ENCODE data around the gene AKT3.
"Not testable (repeated sequence)": the region's sequence is repeated elsewhere in the genome, so short reads cannot be mapped to it uniquely, and the experiment has no call there.

The AKT3 gene

DNA sequence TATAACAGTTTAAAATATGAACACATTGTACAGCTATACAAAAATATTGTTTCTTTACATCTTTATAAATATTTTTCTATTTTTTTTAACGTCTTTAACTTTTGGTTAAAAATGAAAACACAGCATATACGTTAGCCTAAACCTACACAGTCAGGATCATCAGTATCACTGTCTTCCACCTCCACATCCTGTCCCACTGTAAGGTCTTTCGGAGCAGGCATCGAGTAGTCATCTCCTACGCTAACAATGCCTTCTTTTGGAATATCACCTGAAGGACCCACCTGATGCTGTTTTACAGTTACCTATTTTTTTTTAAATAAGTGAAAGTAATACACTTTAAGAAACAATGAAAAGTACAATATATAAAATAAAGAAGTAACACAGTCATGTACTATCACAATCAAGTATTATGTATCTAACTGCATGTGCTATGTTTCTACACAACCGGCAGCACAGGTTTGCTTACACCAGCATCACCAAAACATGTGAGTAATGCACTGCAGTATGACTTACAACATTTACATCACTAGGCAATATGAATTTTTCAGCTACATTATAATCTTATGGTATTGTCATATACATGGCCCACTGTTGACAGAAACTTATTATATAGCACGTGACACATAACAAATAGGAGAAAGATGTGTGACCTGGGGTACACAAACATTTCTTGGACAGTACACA, 254.4 kb downstream of the AKT3 start:
- DNase-seq: no peak

DNA sequence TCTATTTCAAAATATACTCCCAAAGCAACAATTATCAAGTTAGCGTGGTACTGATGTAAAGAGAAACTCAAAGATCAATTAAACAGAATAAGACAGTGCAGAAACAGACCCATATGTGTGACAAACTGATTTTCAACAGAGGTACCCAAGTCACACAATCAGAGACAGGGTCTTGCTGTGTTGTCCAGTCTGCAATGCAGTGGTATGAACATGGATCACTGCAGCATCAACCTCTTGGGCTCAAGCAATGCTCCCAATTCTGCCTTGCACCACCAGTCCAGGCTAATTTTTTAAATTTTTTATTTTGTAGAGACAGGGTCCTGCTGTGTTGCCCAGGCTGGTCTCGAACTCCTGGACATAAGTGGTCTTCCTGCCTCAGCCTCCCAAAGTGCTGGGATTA, 255.6 kb downstream of the AKT3 start:
- no peak for DNase-seq

DNA sequence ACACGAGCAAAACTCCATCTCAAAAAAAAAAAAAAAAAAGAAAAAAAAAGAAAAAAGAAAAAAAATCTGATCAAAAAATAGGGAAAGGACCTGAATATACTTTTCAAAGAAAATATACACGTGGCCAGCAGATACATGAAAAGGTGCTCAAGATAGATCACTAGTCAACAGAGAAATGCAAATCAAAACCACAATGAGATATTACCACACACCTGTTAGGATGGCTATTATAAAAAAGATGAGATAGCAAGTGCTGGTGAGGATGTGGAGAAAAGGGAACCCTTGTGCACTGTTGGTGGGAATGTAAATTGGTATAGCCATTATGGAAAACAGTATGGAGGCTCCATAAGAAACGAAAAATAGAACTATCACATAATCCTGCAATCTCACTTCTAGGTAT, 260.8 kb downstream of the AKT3 start:
- not testable (repeated sequence) for DNase-seq

- no peak for DNase-seq
Observed at GRCh38 chr1:243587823-243588560, 262.1 kb downstream of the AKT3 start.

DNA sequence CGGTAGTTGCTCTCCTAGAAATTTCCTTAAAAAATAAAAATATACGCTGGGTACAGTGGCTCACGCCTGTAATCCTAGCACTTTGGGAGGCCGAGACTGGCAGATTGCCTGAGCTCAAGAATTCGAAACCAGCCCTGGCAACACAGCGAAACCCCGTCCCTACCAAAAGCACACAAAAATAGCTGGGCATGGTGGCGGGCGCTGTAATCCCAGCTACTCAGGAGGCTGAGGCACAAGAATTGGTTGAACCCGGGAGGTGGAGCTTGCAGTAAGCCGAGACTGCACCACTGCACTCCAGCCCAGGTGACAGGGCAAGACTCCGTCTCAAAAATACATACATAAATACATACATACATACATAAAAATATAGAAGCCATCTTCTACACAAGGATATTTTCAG, 262.8 kb downstream of the AKT3 start:
- peak; percentile 37 for DNase-seq

DNA sequence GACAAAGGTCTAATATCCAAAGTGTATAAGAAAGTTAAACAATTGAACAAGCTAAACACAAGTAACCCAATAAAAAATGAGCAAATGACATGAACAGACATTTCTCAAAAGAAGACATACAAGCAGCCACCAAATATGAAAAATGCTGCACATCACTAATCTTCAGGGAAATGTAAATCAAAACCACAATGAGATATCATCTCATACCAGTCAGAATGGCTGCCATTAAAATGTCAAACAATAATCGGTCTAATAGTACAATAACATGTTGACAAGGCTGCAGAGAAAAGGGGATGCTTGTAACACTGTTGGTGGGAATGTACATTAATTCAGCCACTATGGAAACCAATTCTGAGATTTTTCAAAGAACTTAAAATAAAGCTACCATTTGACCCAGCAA, 264.1 kb downstream of the AKT3 start:
- no peak for DNase-seq

DNA sequence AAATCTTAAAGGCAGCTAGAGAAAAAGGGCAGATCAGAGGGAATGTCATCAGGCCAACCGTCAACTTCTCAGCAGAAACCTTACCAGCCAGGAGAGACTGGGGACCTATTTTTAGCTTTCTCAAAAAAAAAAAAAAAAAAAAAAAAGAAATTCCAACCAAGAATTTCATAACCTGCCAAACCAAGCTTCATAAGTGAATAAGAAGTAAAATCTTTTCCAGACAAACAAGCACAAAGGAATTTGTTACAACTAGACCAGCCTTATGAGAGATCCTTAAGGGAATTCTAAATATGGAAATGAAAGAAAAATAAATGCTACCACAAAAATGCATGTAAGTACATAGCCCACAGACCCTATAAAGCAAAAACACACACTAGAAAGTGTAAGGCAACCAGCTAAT, 267.7 kb downstream of the AKT3 start:
- DNase-seq: no peak

DNA sequence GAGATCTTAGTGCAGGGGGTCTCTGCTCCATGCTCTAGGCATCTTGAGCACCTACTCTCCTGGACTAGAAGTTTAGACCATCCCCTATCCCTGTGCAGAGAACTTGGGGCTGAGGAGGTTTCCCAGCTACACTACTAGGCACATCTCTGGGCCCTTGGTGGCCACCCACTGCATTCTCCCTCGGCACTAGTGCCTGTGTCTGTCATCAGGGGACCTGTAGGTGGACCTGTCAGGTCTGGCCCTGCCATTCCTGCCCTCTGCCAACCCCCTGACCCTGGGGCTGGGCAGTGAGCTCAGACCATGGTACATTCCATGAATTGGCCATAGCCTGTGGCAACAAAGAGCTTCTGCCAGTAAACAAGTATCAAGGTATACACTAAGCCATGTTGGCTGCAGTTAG, 269.1 kb downstream of the AKT3 start:
- DNase-seq: no peak

DNA sequence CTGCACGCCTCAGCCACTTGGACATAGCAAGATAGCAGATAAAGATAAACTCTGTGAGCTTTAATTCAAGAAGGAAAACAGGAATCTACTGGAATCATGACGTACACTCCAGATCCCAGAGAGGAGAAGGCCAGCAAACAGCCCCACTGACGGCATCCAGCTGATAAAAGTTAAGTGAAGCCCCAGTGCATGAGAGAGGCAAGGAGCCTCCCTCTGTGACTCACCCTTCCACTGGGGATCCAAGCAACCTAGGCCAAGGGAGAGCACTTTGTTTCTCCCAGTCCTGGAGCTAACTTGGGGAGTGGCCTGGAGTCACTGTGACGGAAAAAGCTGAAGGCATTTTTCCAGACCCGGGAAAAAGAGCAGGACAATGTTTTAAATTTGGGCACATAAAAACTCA, 270.0 kb downstream of the AKT3 start:
- DNase-seq: no peak

- no peak for DNase-seq
Observed at GRCh38 chr1:243575070-243575469, 275.0 kb downstream of the AKT3 start.

- DNase-seq: no peak
Observed at GRCh38 chr1:243572940-243573339, 277.1 kb downstream of the AKT3 start.

DNA sequence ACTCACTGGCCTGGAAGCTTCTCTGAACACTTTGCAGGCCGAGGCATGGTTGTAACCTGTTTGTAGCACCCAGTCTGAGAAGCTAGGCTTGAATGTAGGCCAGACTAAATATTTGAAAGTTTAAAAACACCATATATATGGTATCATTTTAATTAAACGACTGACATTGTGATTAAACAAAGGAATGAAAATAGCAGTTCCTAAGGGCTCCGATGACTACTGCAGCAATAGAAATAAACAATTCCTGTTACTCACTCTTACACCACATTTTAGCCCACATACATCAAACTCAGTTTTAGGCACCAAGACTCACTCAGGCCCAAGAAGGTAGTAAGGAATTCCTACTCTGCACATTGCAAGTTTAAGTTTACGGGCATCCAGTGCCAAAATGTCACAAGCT, 281.2 kb downstream of the AKT3 start:
- no peak for DNase-seq

DNA sequence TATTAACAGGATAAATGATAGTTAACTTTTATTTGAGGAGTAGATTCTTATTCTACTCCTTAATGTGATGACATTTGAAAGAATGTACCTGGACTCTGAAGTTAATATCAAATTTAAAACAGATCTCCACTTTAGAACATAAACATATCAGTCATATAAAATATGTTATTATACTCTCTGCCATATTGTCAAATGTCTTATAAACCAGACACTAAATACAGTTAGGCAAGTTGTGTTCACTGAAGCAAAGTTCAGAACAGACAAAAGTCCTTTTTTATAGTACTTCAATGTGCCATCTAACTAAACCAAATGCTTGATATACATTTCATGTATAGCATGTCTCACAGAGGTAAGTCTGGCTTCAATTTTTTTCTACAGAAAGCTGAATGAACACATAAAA, 285.2 kb downstream of the AKT3 start:
- DNase-seq: no peak

DNA sequence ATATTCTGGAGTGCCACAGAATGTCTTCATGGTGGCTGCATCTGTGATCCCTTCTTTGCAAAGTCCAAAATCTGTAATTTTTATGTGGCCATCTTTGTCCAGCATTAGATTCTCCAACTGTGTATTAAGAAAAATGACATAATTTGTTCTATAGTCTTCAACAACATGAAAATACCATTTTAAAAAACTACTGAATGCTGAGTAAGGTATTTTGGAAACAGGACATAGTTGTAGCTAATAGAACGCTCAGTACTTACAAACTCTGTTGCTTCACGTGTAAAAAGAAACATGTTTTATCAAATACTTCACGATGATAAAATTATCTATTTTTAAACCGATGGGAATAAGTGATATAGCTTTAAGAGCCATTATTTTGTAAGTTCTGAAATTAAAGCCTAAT, 286.3 kb downstream of the AKT3 start:
- no peak for DNase-seq

DNA sequence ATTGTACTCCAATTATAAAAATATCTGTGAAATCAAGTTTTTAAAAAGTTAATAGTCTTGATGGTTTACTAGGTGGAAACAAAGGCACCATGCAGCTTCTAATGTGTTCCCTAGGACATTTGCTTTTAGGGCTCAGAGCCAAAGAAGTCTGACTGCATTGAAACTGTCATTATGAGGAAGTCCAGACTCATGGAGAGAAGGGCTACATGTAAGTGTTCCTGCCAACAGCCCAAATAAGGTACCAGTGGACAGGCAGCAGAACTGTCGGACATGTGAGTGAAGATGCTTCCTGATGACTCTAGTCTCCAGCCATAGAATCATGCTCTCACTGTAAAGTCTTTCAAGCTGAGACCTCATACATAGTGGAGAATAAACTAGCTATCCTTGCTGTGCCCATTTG, 287.6 kb downstream of the AKT3 start:
- no peak for DNase-seq

GRCh38 chr1:243561588-243562319, 288.3 kb downstream of the AKT3 start:
- no peak for DNase-seq

DNA sequence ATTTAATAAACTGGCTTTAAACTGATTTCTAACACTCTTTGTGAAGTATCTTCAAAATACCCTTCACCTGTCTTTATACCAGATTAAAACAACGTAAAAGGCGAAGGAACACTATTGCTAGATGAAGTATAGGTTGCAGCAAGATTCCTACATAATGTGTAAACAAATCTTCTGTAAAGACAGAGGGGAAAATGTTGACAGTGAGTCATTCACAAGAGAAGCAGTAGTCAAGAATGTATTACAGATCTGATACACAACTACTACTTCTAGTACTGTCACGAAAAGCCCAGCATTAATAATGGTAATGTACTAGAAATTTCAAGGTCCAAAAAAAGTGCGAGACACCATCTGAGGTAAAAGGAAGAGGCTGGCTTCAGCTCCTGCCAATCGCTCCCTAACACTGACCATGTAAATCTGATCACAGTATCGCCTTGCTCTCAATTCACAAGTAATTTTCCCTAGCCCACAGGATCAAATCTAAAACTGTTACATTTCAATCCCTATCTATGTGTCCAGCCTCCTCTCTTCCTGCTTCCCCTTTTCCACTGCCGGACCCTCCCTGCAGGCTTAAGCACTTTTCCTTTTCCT, 290.4 kb downstream of the AKT3 start:
- no peak for DNase-seq

DNA sequence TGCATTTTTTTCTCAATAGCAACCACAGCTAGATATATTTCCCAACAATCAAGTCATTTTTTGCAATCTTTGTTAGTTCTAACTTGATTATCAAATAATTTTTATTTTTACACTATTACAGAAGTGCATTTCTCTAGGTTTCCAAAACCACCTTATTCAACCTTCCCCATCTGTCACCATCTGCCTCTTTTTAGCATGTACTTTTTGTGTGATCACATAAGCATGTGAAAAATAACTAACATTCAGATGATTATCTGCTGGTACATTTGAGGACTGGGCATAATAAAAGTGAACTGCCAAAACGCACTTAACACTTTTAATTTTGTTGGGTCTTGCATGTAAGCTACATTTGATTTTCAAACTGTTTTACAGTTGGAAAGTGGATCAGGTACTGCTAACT, 291.5 kb downstream of the AKT3 start:
- DNase-seq: no peak

GRCh38 chr1:243557866-243558265, 292.2 kb downstream of the AKT3 start:
- DNase-seq: no peak

- no peak for DNase-seq
Observed at GRCh38 chr1:243554686-243555085, 295.4 kb downstream of the AKT3 start.

DNA sequence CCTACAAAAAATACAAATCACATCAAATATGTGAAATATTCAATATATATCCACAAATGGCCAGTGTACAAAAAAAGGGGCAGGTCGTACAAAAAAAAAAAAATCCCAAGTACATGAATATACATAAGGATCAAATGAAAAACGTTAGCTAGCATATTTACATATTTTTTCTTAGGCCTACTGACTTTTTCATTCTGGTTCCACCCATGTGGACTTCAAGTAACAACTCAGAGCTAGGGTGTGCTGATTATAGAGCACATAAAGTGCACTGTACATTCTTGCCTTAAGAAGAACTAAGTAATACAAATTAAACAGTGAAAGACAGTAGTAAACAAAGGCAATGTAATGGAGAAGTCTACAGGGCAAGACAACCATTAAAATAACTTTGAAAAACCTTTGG, 297.0 kb downstream of the AKT3 start:
- DNase-seq: no peak

- DNase-seq: no peak
Observed at GRCh38 chr1:243550276-243550675, 299.8 kb downstream of the AKT3 start.

GRCh38 chr1:243549791-243550190, 300.3 kb downstream of the AKT3 start:
- DNase-seq: no peak

- no peak for DNase-seq
Observed at GRCh38 chr1:243549108-243549507, 300.9 kb downstream of the AKT3 start.
